ENCODE data around the gene ARFGAP1.

The ARFGAP1 gene

GRCh38 chr20:63277466-63278272 lies 5.1 kb downstream of the ARFGAP1 start:
- no peak for DNase-seq (ENCODE audit: low read depth)

DNA sequence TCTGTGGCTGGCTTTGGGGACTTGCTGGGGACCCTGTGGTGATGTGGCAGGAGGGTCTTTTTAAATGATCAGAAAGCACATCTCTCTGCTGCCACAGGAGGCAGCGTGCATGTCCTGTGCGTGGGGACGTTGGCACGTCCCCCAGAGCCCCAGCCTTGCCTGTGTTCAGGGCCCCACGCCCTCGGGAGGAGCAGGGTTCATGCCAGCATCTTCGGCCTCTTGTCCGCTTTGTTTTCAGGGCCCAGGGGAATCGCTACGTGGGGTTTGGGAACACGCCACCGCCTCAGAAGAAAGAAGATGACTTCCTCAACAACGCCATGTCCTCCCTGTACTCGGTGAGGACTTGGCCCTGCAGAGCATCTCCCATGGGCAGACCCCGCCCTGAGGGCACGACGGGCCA lies 6.0 kb downstream of the ARFGAP1 start:
- DNase-seq (ENCODE audit: low read depth): no peak

DNA sequence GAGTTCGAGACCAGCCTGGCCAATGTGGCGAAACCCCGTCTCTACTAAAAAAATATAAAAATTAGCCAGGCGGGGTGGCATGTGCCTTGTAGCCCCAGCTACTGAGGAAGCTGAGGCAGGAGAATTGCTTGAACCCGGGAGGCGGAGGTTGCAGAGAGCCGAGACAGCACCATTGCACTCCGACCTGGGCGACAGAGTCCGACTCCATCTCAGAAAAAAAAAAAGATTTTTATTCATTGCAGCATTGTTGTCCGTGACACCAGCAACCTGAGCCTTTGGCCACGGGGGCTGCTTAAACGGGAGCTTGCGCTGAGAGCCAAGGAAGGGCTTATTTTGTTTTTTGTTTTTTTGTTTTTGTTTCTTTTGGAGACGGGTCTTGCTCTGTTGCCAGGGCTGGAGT lies 7.3 kb downstream of the ARFGAP1 start:
- no peak for DNase-seq (ENCODE audit: low read depth)

DNA sequence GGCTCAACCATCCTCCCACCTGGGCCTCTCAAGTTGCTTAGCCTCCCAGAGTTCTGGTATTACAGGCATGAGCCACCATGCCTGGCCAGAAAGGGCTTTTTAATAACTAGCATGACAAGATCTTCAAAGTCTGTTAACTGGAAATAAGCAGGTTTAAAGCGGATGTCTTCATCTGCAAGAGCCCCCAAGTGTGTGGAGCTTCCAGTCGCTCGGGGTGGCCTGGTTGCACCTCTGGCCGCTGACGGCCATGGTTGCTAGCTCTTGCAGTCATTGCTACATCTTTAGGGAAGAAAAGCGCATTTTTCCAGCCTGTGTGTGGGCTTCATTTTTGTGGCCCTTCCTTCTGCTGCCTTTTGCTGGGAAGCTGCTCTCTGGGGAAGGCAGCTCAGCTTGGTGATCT lies 7.8 kb downstream of the ARFGAP1 start:
- DNase-seq (ENCODE audit: low read depth): no peak

DNA sequence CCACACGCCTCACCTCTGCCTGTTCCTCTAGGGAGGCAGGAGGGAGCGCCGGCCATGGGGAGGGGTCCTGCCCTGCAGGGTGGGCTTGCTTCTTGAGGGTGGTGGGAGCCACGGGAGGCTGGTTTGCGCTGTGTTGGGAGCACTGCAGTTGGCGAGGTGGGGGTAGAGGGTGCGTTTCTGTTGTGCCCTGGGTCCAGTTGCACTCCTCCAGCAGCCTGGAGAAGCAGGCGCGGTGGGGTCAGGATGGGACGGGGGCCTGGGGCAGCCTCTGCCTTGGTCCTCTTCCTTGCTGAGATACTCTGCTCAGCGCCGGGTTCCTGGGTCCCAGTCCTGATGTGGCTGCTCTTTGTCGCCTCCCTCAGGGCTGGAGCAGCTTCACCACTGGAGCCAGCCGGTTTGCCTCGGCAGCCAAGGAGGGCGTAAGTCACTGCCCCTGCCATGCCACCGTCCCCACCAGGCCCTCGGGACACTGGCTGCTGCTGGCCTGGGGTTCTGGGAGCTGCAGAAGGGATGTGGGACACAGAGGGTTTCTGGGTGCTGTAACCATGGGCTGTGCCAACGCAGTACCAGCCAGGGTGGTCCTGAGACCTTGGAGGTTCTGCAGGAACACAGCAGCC lies 8.4 kb downstream of the ARFGAP1 start:
- DNase-seq (ENCODE audit: low read depth): no peak

- no peak for DNase-seq (ENCODE audit: low read depth)
These were observed 9.4 kb downstream of the ARFGAP1 start for GRCh38 chr20:63281742-63282665.

DNA sequence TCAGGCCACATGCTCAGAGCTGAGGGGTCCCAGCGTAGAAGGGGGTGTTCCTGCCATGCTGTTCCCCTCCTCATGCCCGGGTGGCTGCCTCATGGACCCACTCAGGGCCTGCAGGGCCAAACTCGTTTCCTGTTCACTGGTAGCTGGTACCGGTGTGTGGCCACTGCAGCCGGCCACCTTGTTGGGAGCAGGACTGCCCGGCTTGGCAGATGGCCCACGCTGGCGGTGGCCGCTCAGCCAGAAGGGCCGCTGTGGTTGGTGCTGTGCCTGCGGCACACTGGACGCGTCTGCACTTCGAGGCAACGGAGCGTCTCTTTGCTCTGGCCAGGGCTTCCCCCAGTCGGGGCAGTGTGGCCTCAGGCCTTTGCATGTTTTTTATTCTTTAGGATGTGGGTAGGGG lies 10.3 kb downstream of the ARFGAP1 start:
- DNase-seq (ENCODE audit: low read depth): no peak

DNA sequence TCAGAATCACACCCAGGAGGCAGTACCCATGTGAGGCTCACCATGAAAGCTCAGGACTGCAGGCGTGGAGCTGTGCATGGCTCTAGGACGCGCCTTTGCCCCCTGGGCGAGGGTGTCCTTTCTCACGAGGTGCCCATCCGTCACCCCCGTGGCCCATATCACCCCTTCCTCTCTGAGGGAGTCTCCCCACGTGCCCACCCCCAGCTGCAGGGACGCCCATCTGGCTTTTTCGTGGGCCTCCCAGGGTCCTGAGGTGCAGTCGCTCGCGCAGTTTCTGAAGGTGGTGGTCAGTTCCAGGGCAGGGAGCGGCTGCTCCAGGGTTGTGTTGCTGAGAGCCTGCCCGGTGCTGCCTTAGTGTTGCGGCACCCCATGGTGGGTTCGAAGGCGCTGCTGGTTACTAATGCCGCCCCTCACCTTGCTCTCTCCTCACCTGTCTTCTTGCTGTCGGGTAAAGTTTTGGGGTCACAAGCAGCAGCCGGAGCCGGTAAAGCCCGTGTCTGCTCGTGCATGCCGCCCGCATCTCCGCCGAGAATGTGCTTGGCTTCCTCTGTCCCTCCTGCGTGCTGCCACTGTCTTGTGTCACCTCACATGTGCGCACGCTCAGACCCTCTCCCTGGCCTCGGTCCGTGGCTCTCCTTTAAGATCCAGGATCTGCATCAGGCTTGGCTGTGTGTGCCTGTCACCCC lies 10.9 kb downstream of the ARFGAP1 start:
- DNase-seq (ENCODE audit: low read depth): no peak

GRCh38 chr20:63284083-63284440 lies 11.4 kb downstream of the ARFGAP1 start:
- no peak for DNase-seq (ENCODE audit: low read depth)

- DNase-seq (ENCODE audit: low read depth): no peak
These were observed 11.9 kb downstream of the ARFGAP1 start for GRCh38 chr20:63284544-63284949.

DNA sequence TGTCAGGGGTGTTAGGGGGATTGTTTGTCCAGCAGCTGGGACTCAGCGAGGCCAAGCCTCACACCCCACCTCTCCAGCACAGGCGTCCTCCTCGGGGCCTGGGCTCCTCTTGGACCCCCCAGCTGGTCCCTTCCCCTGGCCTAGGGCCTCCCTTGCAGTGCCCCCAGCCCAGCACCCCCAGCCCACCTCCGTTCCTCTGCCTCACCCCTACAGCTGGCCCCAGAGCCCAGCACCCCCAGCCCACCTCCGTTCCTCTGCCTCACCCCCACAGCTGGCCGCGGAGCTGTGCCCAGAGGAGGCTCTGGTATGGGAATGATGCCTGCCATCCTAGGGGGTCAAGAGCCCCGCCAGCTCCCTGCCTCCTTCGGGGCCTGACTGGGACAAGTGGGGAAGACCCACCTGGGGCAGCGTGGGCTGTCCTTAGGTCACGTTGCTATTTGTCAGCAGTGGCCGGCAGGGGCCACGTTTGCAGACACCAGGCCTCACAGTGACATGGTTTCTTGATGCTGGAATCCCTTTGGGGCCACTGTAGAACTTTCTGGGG lies 12.4 kb downstream of the ARFGAP1 start:
- no peak for DNase-seq (ENCODE audit: low read depth)

DNA sequence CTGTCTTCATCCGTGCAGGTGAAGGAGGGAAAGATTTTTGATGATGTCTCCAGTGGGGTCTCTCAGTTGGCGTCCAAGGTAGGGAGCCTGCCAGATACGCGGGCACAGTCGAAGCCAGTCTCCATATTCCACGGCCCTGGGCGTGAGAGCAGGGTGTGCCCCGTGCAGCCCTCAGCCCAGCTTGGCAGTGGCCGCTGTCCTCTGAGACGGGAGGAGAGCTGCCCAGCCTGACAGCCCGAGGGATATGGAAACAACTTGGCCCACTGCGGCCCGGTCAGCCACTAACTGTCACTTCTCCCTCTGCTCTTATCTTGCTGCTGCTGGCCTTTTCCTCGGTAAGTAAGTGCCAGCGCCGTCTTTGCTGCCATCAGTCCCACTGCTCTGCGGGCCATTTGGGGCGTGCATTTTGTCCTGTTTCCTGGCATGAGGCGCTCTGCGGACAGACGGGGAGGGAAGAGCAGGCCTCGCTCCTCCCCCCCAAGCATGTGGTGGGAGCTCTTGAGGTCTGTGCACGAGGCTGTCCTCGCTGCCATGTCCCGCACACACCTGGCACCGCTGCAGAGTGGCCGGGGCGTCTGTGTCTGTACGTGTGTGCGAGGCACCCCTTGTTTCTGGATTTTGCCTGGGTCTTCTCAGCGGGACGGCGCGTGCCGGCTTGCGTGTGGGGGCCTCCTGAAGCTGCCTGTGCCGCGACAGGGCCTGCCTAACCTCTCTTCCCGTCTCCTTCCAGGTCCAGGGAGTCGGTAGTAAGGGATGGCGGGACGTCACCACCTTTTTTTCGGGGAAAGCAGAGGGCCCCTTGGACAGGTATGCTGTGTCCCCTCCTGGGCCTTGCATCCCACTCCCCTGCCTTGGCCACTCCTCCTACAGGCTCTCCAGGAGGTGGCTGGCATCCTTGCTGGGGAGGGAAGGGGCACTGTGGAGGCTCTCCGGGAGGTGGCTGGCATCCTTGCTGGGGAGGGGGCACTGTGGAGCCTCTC lies 13.3 kb downstream of the ARFGAP1 start:
- no peak for DNase-seq (ENCODE audit: low read depth)

GRCh38 chr20:63286781-63287696 lies 14.4 kb downstream of the ARFGAP1 start:
- DNase-seq (ENCODE audit: low read depth): no peak

DNA sequence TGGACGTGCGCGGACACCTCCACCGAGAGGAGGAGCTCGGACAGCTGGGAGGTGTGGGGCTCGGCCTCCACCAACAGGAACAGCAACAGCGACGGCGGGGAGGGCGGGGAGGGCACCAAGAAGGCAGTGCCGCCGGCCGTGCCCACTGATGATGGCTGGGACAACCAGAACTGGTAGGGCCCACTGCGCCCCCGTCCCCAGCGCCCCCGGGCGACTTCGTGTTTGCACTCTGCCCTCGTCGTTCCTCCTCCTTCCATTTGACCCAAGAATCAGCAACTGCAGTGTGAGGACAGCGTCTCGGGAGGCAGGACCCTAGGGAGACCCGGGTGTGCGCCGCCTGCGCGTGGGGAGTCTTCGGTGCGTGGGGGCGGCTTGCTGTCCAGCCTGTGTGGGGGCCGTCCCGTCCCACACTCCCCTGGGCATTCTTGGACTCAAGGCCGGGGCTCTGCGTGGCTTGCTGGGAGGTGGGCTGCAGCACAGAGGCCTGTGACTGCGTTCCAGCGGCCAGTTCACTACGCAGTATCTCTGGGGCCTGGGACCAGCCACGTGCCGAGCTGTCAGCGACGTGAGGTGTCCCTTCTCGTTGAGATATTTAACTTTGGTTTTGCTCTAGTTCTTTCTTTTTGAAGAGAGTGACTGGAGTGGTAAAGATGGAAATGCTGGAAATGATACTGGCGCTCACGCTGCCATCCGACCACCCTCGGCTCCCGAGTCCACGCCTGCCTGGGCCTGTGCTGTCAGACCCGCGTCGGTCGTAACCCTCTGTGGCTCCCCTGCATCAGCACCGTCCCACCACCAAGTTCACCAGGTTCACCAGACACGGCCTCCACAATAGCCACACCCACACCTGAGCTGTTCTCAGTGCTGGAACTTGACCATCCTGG lies 15.3 kb downstream of the ARFGAP1 start:
- DNase-seq (ENCODE audit: low read depth): no peak

- DNase-seq (ENCODE audit: low read depth): no peak
These were observed 16.1 kb downstream of the ARFGAP1 start for GRCh38 chr20:63288581-63289251.

- no peak for DNase-seq (ENCODE audit: low read depth)
These were observed 16.9 kb downstream of the ARFGAP1 start for GRCh38 chr20:63289311-63290135.

GRCh38 chr20:63290136-63290676 lies 17.6 kb downstream of the ARFGAP1 start:
- no peak for DNase-seq (ENCODE audit: low read depth)

All from stimulated activated CD8-positive, alpha-beta memory T cell treated with anti-CD3 and anti-CD28 coated beads, Interleukin-4, amount 100 ng/mL, for 24 hours (primary cell).